Erythroblast (primary cell): Measurements from ENCODE around the gene IPCEF1.

ENCODE experiments used
- GATA1 ChIP-seq: IDR thresholded peaks from 2 replicates; pipeline ENCODE4 v1.6.1; 2011; ENCODE audit warnings: low read depth, mild to moderate bottlenecking, control low read depth, low read length, moderate library complexity
- POLR2A ChIP-seq: IDR thresholded peaks from 2 replicates; pipeline ENCODE4 v1.6.1; 2011; ENCODE audit warnings: mild to moderate bottlenecking, low read length

- TF ChIP-seq POLR2A: no peak
- no peak for TF ChIP-seq GATA1
Observed at GRCh38 chr6:154125421-154125820, 231.2 kb downstream of the IPCEF1 start.
